GM04503 (cell line): ENCODE results near the gene NHLH1.

ENCODE experiments used
- DNase-seq: peaks from one replicate; pipeline ENCODE4 v3.0.0-alpha.2; 2012; ENCODE audit warnings: low read depth

Gene NHLH1

DNA sequence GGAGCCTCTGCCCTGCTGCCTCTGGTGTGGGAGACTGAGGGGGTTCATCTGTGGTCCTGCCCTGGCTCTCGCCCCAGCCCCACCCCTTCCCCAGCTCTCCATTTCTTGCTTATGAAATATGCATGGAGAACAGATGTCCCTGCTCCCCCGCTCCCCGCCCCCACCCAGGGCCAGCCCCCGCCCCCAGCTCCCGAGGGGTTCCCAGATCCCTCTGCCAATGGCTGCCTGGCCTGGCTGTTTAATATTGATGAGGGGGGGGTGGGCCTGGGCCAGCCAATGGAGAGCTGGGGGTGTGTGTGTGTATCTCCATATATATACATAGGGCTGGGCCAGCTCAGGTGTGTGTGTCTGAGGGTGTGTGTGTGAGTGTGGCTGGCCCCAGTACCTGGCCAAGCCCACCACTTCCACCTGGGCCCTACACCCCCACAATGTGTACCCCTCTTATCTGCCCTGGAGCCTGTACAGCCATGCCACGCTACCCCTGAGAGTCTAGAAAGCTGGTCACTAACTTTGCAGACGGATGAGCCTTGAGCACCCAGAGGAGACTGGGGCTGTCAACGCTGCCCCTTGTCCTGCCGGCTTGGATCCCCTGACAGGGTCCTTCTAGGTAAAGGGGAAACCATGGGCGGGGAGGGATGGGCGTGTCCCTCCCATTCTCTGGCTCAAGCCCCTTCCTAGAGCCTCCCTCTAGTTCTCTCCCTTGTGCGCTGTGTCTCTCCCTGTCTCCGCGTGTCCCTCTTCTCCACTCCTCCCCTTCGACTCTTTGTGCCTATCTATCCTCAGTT is at the start of gene NHLH1:
NHLH1 (plus strand) TSS at position 341 of the 785 bp plus-strand sequence. CDS start 3,661 bp downstream, outside the sequence.
- no peak for DNase-seq

DNA sequence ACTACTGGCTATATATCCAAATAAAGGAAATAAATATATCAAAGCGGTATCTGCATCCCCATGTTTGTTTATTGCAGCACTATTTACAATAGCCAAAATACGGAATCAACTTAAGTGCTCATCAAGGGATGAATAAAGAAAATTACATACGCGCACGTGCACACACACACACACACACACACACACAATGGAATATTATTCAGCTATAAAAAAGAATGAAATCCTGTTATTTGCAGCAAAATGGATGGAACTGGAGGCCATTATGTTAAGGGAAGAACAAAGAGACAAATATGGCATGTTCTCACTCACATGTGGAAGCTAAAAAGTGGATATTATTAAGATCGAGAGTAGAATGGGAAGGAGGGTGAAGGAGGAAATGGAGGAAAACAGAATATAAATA is 44.0 kb upstream of the NHLH1 start:
- no peak for DNase-seq

DNA sequence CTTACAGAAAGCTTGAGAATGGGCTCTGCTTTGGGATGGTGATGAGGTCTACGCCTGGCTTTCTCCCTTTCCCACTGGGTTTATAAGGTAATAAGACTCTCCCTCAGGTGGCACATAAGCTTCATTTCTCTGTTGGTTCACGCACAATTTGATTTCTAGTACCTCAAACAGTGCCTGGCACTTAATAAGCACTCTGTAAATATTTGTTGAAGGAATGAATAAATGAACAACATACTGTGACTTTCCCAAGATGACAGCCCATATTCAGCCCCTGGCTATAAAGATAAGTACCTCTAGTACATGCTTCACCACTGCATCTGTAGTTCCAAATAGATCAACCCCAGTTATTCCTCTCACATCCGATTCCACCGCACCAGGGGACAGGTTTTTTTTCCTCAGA is 41.6 kb upstream of the NHLH1 start:
- DNase-seq, result no peak

DNA sequence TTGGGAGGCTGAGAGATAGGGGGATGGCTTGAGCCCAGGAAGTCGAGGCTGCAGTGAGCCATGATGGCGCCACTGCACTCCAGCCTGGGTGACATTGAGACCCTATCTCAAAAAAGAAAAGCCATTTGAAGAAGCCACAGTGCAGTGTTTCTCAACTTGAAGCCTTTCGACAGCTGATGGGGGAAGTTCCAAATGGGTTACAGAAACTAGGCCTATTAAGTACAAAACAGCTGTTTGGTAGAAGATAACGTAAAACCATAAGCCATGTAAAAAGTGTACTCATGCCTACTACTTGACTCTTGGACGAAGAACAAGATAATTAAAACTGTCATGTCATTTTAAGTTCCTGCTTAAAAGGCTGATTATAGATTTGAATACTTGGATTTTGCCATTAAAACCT is 40.5 kb upstream of the NHLH1 start:
- DNase-seq, result no peak

DNA sequence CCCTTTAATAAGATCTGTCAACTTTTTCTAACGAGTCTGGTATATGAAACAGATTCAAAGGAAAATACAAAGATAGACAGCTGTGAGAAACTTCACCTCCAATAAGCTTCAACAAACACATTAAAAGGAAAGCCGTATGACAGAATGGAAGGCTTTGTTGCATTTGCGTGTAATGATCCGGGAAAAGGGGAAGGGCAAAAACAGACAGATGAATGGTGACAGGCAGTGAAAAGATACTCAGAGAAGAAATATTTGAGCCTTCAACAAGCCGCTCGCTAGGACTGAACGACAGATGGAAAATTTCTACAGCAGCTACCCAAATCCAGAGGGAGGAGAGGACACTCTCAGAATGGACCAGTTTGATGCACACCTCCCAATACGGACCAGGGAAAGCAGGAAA is 38.7 kb upstream of the NHLH1 start:
- no peak for DNase-seq

DNA sequence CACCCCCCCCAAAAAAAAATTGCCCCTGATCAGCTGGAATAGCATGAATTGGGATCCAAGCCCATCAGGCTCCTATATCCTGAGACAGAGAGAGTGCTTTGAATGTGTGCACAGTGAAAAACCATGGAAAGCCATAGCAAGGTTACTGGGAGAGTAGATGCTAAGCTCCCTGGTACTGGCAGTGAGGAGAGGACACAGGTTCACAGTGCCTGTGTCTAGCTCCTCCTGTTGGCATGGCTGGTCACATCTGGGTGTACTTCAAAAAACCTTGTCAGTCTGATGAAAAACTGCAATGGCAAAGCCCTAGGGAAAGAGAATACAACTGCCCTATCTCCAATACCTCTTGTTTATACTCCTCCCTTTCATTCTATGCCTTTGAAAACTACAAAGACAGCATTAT is 36.8 kb upstream of the NHLH1 start:
- DNase-seq, result no peak

DNA sequence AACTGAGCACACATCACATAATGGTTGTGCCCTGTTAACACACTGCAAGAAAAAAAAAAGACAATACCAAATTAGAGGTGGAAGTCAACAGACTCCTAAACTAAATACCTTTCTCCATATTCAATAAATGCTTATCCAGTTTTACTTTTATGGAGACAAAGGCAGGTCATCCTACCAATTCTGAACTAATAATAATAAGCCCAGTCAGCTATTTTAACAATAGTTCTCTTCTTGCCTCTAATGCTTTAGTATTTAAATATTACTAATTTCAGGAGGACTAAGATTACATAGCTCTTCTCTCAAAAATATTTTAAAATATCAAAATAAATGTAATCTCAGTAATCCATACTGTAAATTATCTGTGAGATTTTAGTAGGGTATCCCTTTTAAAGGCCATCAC is 34.4 kb upstream of the NHLH1 start:
- no peak for DNase-seq

DNA sequence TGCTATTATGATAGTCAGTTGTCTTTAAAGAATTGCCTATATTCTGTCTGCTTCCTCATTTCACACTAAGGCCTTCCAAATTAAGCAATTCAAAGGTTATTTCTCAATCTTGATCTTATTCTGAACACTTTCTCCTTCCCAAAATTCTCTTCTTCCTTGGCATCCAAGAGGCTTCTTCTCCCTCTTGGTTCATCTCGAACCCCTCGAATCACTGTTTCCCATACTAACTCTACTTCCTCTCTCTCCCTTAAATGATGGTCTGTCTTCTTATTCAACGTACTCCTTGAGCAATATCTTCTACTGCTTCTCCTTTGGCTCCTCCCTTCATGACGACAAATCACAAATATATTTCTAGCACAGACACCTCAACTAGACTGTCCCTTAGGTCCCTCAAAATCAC is 28.3 kb upstream of the NHLH1 start:
- DNase-seq, result no peak

DNA sequence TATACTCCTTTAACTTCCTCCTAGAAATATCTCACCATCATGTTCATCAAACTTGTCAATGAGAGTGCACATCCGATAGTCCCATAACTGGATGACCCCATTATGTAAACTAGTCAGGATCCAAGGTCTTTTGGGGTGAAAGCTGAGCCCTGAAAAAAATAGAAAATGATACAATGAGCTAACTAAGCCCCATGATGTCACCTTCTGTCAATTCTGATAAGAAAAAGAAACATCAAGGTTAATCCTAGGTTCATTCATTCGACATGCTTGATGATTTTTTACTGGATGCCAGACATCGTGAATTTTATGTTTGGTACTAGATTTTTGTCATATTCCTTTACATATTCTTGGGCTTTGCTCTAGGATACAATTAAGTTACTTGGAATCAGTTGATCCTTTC is 26.7 kb upstream of the NHLH1 start:
- DNase-seq, result no peak

DNA sequence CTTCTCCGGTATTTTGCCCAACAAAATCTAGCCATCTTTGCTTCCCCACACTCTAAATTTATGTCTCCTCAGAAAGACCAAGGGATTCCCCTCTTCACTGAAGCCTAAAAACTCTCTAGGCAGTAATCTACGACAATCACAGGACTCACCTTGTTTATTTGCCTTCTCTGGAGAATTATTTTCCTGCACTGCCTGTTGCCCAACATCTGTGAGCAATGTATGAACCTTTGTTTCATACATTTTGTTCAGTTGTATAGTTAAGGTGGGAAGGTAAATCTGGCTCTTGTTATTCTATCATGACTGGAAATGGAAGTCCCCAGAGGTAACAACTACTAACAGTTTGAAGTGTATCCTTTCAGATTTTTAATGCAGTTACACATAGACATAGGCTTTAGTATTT is 26.0 kb upstream of the NHLH1 start:
- no peak for DNase-seq

DNA sequence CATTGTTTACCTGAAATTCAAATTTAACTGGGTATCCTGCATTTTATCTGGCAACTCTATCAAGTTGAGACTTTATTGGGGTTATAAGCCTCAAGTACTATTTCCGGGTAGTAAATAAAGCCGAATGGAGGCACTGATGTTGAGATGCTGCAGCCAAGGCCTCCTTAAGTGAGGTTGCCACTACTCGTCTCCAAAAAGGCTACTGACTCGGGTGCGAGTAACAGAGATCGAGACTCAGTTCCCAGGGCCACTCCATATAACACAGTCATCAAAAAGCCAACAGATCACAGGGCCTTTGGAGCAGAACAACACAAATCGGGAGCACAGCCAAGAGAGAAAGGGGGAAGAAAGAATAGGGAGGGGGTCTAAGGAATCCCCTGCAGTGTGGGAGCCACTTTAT is 24.3 kb upstream of the NHLH1 start:
- DNase-seq, result no peak

DNA sequence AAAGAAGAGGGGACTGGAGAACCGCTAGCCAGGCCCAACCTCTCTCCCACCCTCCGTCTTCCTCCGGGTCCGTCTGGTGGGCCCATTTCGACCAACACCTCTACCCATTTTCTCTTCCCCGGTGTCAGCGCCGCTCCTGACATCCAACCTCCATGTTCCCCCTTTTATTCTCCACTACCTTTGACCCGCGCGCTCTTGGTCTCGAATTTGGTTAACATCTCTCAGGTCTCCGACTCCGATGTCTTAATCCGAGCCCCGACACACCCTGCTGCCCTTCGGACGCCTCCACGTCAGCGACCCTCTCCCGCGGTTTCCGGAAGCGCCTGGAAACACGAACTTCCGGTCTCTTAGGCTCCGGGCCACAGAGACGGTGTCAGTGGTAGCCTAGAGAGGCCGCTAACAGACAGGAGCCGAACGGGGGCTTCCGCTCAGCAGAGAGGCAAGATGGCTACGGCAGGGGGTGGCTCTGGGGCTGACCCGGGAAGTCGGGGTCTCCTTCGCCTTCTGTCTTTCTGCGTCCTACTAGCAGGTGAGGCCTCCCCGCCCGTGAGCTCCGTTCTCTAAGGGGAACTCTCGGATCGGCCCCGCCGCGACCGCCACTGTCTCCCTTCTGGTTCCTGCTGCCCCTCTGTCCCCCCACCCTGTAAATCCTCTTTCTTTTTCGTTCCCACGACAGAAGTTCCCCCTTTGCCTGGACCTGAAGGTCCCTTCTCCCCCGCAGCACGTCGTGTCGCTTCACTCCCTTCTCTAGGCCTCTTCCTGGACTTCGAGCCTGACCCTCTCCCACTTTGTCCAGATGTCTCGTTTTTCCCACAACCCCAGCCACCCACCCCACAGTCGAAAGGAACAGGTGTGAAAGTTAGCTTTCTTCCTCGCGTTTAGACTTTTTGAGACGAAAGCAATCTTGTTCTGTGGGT is 23.7 kb upstream of the NHLH1 start, which contains the start of the genes COPA and NCSTN:
COPA (minus strand) TSS at position 298 of the 917 bp plus-strand sequence; CDS start at position 218, 80 bp downstream.
NCSTN (plus strand) TSS at position 431 of the 917 bp plus-strand sequence; CDS start at position 445, 14 bp downstream.
- DNase-seq, result peak; percentile 76

DNA sequence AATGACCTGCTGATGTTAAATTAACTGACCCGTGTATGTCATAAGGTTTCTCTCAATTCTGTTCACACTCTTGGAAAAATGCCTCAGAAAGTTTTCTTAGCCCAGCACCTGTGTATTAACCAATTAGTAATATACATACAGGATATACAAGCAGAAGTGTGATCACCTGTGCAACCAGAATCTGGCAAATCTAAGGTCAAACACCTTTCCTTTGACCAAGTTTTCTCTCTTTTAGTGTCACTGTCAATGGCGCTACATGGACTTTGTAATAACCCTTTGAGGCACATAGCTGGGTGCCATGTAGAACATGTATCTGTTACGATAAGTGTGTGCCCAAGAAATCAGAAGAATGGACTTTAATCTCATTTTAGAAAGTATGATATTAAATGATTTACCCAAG is 22.6 kb upstream of the NHLH1 start:
- no peak for DNase-seq

DNA sequence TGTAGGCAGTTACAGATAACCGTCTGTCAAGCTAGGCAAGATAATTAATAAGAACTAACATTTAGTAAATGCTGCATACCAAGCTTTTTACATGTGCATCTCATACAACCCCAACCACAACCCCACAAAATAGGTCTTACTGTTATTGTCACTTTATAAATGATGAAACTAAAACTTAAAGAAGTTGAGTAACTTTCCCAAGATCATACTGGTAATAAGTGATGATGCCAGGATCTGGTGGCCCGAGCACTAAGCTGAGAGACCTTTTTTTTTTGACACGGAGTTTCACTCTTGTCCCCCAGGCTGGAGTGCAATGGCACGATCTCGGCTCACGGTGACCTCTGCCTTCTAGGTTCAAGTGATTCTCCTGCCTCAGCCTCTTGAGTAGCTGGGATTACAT is 21.9 kb upstream of the NHLH1 start:
- no peak for DNase-seq

DNA sequence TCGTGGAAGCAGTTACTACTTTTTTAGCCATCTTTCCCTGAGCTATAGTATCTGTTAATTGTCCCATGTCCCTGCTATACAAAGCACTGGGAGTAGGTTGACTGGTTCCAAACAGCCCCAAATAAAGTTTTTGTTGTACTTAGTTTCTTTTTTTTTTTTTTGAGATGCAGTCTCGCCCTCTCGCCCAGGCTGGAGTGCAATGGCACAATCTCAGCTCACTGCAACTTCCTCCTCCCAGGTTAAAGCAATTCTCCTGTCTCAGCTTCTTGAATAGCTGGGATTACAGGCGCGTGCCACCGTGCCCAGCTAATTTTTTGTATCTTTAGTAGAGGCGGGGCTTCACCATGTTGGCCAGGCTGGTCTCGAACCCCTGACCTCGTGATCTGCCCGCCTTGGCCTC is 20.4 kb upstream of the NHLH1 start:
- no peak for DNase-seq

DNA sequence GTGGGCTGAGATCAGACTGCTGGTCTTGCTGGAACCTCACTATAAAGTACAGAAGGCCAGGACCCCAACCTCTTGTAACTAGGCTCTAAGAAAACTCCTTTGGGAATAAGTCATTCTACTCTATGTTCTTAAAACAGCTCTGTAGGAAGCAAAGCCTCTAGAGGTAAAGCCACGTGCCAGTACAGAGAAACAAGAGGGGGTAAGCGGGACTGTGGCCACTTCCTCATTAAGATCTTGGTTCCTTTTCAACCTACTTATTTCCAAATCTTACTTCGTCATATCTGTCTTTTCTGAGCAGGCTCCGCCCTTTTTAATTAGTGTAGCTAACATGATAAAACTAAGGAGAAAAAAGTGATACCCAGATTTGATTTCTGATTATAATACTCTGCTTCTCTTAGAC is 19.9 kb upstream of the NHLH1 start:
- no peak for DNase-seq

DNA sequence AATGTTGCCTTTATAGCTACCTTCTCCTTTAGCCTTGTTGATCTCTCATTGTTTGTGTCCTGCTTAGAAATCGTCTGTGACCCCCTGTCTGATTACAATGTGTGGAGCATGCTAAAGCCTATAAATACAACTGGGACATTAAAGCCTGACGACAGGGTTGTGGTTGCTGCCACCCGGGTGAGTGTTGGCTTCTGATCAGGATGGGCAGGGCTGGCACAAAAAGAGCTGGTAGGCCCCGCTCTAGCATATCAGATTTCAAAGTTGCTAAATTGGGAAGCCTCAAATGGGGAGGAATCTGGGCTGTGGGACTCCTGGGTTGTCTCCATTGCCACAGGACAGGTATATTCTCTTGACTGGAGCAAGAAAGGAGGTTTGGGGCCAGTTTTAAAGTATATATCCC is 15.2 kb upstream of the NHLH1 start:
- DNase-seq, result no peak

DNA sequence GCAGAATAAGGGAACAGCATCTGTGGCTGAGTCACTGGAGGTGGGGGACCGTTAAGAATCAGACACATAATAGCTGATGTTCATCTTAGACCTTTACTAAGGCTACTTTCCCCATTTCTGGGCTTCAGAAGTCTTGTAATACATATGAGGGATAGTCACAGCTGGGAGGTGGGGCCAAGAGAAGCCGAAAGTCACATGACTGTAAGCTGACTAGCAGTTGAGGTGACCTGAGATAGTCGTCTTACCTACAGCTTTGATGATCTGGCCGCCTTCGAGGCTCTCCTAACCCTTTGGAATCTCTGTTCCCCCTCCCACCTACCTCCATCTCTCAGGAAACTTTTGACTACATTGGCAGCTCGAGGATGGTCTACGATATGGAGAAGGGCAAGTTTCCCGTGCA is 14.3 kb upstream of the NHLH1 start:
- DNase-seq, result no peak

DNA sequence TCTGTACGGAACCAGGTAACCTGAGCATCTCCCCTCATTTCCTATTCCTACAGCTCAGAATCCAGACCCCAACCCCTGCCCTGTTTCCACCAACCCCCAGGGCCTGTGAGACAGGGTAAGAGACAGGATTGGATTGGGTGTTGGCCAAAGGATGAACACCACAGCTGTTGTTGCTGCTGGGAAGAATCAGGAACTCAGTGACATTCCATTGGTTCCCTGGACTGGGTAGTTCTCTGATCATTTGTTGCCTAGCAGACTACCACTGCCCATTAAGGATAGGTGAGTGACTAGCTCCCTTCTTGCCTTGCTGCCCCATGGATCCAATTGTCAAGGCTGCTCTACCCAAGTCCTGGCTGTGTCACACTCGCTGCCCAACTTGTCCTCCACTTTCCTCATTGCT is 13.6 kb upstream of the NHLH1 start:
- DNase-seq, result no peak

DNA sequence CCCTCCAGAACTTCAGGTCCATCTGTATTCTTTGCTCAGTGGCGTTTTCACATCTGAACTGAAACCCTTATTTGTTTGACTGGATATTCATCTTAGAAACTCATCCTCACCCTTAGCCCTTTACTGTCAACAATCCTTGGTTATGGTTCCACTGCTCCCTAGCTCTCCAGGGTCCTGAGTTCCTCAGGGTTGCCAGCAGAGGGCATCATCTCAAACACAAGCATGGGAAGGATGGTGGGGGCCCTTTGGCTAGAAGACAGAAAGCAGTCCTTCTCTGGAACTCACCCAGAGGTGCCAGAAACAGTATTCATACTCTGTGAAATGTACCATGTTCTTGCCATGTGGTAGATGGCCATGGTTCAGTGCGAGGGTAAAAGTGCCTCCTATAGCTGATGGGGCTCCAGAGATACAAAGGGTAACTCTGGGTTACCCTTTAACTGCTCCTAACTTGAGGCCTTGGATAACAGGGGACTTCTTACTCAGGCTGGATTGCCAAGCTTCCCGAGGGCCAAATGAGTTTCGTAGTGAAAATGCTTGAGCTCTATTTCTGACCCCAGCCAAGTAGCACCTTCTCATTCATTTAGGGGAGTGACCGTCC is 12.4 kb upstream of the NHLH1 start:
- DNase-seq, result no peak

DNA sequence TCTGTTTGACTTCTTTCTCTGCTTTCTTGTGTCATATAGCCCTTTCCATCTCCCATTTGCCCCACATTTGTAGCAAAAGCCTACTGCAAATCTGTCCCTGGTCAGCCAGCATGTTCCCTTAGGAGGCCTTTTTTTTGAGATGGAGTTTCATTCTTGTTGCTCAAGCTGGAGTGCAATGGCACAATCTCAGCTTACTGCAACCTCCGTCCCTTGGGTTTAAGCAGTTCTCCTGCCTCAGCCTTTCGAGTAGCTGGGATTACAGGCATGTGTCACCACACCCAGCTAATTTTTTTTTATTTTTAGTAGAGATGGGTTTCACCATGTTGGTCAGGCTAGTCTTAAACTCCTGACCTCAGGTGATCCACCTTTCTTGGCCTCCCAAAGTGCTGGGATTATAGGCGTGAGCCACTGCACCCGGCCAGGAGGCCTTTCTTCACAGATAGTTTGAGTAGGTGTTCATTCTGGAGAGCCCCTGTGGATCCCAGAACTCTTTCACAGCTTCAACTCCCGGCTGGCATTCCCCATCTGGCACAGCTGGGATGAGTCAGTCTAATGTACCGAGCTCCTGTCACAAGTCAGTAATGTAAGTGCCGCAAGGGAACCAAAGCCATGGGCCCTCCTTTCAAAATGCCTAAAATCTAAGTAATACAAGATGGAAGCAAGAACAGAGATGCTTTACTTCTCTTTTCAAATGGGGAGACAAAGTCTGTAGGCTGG is 9.4 kb upstream of the NHLH1 start:
- no peak for DNase-seq

DNA sequence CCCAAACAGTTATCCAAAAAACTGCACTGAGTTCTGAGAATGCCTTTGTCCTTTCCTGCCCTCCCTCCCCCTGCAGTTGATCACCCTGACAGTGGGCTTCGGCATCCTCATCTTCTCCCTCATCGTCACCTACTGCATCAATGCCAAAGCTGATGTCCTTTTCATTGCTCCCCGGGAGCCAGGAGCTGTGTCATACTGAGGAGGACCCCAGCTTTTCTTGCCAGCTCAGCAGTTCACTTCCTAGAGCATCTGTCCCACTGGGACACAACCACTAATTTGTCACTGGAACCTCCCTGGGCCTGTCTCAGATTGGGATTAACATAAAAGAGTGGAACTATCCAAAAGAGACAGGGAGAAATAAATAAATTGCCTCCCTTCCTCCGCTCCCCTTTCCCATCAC is 8.8 kb upstream of the NHLH1 start:
- no peak for DNase-seq
